ENCODE results near the gene LACRT. TPM values are rescaled to one million over a fixed set of nuclear protein-coding genes. Genes with fewer than 3 reads are reported as not detected.

LACRT gene
- total and polyA plus RNA-seq, 2 donors (not counting 3 experiments of a cell fraction or from before 2014, with no cell fraction given): not detected

- H3K9me1 ChIP-seq (replicated peaks; ENCODE audit: control insufficient read depth, extremely low read depth, insufficient read depth, low read length): no peaks in the 10 kb centered on the region
- POLR2A ChIA-PET: no interaction called here
- no TSS peak for BruUV-seq (replicated peaks)
- no peak overlapping the region for H3K9ac ChIP-seq (replicated peaks; ENCODE audit: extremely low read depth, insufficient read depth, low read length)
- FAIRE-seq: no peak
- H3K4me3 ChIP-seq (replicated peaks in 1 of 3; ENCODE audit: insufficient read depth in 1 of 3, low read depth in 1 of 3, low read length in 3 of 3): no peak overlapping the region
- no peak for DNase-seq (ENCODE audit: low read depth, low spot score)
- TF ChIP-seq MYC (IDR thresholded peaks at IDR 0.05; ENCODE audit: low read depth, low read length) (no peak), GATA2 (IDR thresholded peaks at IDR 0.05; ENCODE audit: insufficient read depth, insufficient read length, low read depth, low read length) (no peak)
- no peak overlapping the region for H3K4me2 ChIP-seq (ENCODE audit: insufficient read depth, low read length)
- no peaks in the 10 kb centered on the region for H3K79me2 ChIP-seq (ENCODE audit: control insufficient read depth, insufficient read depth, low read length)
- H3K27ac ChIP-seq (ENCODE audit: insufficient read depth, low read depth, low read length): no peak overlapping the region
- CTCF ChIA-PET: interaction anchor here (1.1 to 1.5 kb wide), 3 partner anchors 26 to 59 kb away, joined by 3 to 6 read pairs (median 3); no protein-coding TSS in a partner anchor
- no peaks in the 10 kb centered on the region for H3K4me1 ChIP-seq (ENCODE audit: control insufficient read depth, extremely low read depth, insufficient read depth, low read length)
- H2AFZ ChIP-seq (ENCODE audit: low read depth, low read length): no peak overlapping the region
- H3K36me3 ChIP-seq (ENCODE audit: control insufficient read depth in 2 of 2, extremely low read depth in 1 of 2, insufficient read depth in 2 of 2, low read length in 2 of 2): no peaks in the 10 kb centered on the region
- intact Hi-C loops (cut with micrococcal nuclease) (no loop called here), dilution Hi-C loops (cut with MboI; ENCODE audit: extremely low pct_ligation_motif_present, low sequenced_read_pairs) (no loop called here)
- no peaks in the 10 kb centered on the region for H3K27me3 ChIP-seq (ENCODE audit: control insufficient read depth in 2 of 2, insufficient read depth in 2 of 2, low read length in 2 of 2)
- no peaks in the 10 kb centered on the region for H4K20me1 ChIP-seq (replicated peaks; ENCODE audit: control insufficient read depth, extremely low read depth, insufficient read depth, low read length)
- no peaks in the 10 kb centered on the region for H3K9me3 ChIP-seq (replicated peaks; ENCODE audit: control insufficient read depth, insufficient read depth, low read length)
Measured at GRCh38 chr12:54654926-54655325, 20.2 kb upstream of the LACRT start.

GRCh38 chr12:54653025-54653424, 18.3 kb upstream of the LACRT start:
- Histone ChIP-seq H3K27ac (ENCODE audit: insufficient read depth, low read depth, low read length) (no peak overlapping the region), H2AFZ (ENCODE audit: low read depth, low read length) (no peak overlapping the region), H3K4me1 (ENCODE audit: control insufficient read depth, extremely low read depth, insufficient read depth, low read length) (no peaks in the 10 kb centered on the region), H3K4me3 (replicated peaks in 1 of 3; ENCODE audit: insufficient read depth in 1 of 3, low read depth in 1 of 3, low read length in 3 of 3) (no peak overlapping the region), H3K4me2 (ENCODE audit: insufficient read depth, low read length) (no peak overlapping the region), H4K20me1 (replicated peaks; ENCODE audit: control insufficient read depth, extremely low read depth, insufficient read depth, low read length) (no peaks in the 10 kb centered on the region), H3K9me1 (replicated peaks; ENCODE audit: control insufficient read depth, extremely low read depth, insufficient read depth, low read length) (no peaks in the 10 kb centered on the region), H3K9ac (replicated peaks; ENCODE audit: extremely low read depth, insufficient read depth, low read length) (no peak overlapping the region), H3K27me3 (ENCODE audit: control insufficient read depth in 2 of 2, insufficient read depth in 2 of 2, low read length in 2 of 2) (no peaks in the 10 kb centered on the region), H3K9me3 (replicated peaks; ENCODE audit: control insufficient read depth, insufficient read depth, low read length) (no peaks in the 10 kb centered on the region), H3K36me3 (ENCODE audit: control insufficient read depth in 2 of 2, extremely low read depth in 1 of 2, insufficient read depth in 2 of 2, low read length in 2 of 2) (no peaks in the 10 kb centered on the region), H3K79me2 (ENCODE audit: control insufficient read depth, insufficient read depth, low read length) (no peaks in the 10 kb centered on the region)
- no peak for TF ChIP-seq GATA2 (IDR thresholded peaks at IDR 0.05; ENCODE audit: insufficient read depth, insufficient read length, low read depth, low read length)
- TF ChIP-seq POLR2AphosphoS5 (IDR thresholded peaks at IDR 0.05; ENCODE audit: insufficient read depth, low read depth, low read length): no peak
- no peak for TF ChIP-seq POLR2A (IDR thresholded peaks at IDR 0.05; ENCODE audit: low read depth, low read length)
- TF ChIP-seq MYC (IDR thresholded peaks at IDR 0.05; ENCODE audit: low read depth, low read length): no peak
- TF ChIP-seq CTCF (IDR thresholded peaks at IDR 0.05; ENCODE audit: extremely low read depth in 1 of 2, insufficient read depth in 1 of 2, low read depth in 1 of 2, low read length in 2 of 2): no peak
- no peak for TF ChIP-seq MAX (IDR thresholded peaks at IDR 0.05; ENCODE audit: insufficient read depth, insufficient read length)
- TF ChIP-seq FOS (IDR thresholded peaks at IDR 0.05; ENCODE audit: borderline replicate concordance, insufficient read depth, low read length): no peak
- no peak for TF ChIP-seq JUN (IDR thresholded peaks at IDR 0.05; ENCODE audit: borderline replicate concordance, insufficient read depth, insufficient read length, low read depth)
- no peak for TF ChIP-seq EZH2 (IDR thresholded peaks at IDR 0.05; ENCODE audit: borderline replicate concordance, low read depth, low read length, severe bottlenecking)
- intact Hi-C loops (cut with micrococcal nuclease): no loop called here
- dilution Hi-C loops (cut with MboI; ENCODE audit: extremely low pct_ligation_motif_present, low sequenced_read_pairs): no loop called here
- no peak for DNase-seq (ENCODE audit: low read depth, low spot score)
- BruUV-seq (replicated peaks): no TSS peak
- POLR2A ChIA-PET: no interaction called here
- CTCF ChIA-PET: no interaction called here
- FAIRE-seq: no peak

Measured in endothelial cell of umbilical vein (primary cell).